GM12892 (cell line): ENCODE data around the gene SEC14L2.

Experiments used
- POLR2A ChIP-seq: IDR thresholded peaks from 2 replicates; pipeline ENCODE4 v1.6.1; 2011; ENCODE audit warnings: low read depth, low read length, control low read depth
- POLR2AphosphoS5 ChIP-seq: IDR thresholded peaks from 2 replicates; pipeline ENCODE4 v1.6.1; 2011; ENCODE audit warnings: low read depth, low read length, control low read depth
- TAF1 ChIP-seq: IDR thresholded peaks from 2 replicates; pipeline ENCODE4 v1.6.1; 2011; ENCODE audit warnings: low read depth, mild to moderate bottlenecking, control low read depth, low read length, borderline replicate concordance

- TF ChIP-seq POLR2AphosphoS5: no peak
- TF ChIP-seq POLR2A: no peak
- TF ChIP-seq TAF1: no peak
Observed at GRCh38 chr22:30385942-30386341, 10.9 kb upstream of the SEC14L2 start.
